SW 1271 (cell line): Measurements from ENCODE around the gene CD6.

ENCODE experiments used
- DNase-seq, 2 experiments: peaks; one replicate each; lab custom pipeline; 2025; lab: John Stamatoyannopoulos, UW

CD6 gene

DNA sequence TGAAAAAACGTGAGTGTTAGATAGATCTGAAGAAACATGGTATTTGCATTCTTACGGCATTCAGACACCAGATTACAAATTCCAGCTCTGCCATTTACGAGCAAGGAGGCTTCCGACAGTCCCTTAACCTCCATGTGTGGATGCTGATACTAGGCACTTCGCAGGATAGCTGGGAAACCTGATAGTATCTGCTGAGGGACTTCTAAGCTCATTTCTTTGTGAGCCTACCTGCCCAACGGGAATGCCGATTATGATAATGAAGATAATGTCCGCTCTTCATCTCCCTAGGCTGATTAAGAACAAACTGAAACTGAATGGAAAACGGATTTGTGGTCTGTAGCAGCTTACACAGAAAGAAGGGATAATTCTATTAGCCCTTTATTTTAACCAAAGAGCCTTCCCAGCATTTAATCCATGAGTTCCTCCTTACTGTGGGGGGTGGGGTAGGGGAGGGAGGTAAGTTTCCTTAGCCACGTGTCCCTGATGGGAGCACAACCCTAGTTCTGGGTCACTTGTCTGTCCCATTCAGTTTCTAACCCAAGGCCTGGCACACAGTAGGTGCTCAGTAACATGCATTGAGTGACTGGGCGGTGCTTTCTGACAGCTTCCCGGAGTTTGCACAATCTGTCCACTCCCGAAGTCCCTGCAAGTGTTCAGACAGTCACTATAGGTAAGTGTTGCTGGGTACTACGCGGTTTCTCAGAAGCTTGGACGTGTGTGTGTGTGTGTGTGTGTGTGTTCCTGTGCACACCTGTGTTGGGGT is 39.2 kb downstream of the CD6 start:
- DNase-seq = no peak

GRCh38 chr11:61011229-61011870 is 39.9 kb downstream of the CD6 start:
- no peak for DNase-seq

DNA sequence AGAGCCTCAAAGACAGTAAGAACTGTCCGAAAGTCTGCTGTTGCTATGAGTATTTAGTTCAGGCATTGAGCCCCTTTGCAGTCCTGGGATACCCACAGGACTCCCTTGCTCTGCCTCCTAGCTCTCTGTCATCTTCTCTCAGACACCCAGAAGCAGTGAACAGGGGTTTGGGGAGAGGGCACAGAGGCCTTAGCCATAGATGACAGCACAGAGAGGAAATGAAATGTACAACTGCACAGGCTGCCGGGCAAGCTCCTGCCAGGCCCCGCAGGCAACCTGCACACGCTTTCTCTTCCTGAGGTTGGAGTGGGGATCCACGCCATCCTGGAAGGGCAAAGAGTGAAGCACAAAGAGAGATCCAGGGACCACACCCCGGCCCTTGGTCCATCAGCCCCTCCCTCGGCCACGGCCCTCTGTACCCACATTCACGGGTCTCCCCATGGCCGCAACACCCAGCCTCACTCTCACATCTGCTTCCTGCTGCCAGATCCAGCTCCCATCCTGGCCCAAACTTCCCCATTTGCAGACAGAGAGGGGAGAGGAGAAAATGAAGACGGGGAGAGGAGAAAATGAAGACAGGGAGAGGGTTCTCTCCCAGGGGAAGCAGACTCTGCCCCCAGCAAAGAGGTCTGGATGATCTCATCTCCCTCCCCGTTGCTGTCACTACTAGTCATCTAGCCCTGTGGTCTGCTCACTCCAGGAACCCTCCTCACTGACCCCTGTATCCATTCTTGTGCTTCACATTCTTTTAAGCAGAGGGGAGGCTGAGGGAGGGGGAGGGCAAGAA is 40.7 kb downstream of the CD6 start:
- DNase-seq = no peak

DNA sequence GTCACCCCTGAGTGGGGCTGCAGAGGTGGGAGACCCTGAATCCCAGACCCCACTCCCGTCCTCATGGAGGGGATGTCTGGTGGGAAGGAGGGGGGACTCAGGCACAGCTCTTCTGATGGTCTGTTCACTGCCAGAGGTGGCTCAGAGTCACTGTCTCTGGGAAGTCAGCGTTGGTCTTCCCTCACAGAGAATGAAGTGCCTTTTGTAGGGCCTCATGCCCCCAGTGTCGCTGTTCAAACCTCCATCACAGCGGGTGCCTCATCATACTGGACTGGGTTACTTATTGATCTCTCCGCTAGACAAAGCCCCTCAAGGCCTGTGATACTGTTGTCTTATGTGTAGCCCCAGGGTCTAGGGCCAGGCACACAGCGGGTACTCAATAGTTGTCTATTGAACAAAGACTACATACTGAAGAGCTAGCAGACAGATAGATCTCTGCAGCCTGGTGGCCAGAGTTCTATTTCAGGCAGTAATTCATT is 41.3 kb downstream of the CD6 start:
- no peak for DNase-seq

- DNase-seq = no peak
Observed at GRCh38 chr11:61018059-61018458, 46.6 kb downstream of the CD6 start.

DNA sequence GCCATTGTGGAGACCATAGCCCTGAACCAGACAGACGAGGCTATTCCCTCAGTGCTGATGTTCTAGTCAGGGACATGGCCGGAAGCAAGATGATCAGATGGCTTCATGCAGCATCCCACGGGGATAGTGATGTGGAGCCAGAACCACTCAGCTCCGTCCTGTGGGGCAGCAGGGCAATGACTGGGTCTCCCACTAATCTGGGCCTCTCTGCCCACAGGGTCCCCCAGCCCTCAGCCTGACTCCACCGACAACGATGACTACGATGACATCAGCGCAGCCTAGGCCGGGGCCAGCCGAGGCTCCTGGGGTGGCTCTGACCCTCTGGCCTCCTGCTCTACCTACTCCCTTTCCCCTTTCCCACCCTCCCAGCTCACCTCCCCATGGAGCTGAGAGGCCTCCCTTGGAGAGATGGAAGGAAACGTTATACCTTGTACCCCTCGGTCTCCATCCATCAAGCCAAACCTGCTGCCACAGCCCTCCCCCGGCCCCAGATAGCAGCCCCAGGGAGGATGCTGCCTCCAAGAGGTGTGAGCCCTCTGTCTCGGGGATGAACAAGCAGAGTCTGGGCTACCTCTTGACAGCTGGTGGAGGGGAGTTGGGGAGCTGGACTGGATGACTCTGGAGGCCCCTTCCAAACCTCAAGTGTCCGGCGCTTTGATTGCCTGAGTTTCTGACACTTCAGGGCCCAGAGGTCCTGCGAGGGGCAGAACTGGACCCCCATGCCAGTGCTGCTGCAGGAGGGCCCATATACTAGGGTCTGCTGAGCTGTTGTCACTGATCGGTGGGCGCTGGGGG is 47.8 kb downstream of the CD6 start:
- no peak for DNase-seq

DNA sequence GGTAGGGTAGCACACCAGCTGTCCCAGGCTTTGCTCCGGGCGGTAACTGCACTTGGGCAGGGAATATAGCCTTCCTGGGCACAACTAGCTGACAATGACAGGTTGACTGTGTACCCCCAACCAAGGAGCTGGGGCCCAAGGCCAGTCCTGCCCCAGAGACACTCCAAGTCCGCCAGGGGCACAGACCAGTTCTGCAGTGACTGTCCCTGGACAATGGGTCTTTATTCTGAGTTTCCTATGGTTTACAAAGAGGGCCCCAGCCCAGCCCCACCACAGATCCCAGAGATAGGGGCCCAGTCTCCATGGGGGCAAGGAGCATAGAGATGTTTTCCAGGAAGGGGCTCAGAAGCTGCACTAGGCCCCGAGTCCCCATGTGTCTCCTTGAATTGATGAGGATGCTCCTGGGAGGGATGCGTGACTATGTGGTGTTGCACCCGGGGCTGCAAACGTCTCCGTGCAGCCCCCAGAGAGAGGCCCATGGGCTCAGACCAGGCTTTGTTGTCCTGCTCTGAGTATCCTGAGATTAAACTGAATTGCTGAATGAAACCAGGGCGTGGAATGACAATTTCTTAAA is 48.4 kb downstream of the CD6 start:
- no peak for DNase-seq

- no peak for DNase-seq
Observed at GRCh38 chr11:61020551-61021235, 49.2 kb downstream of the CD6 start.

GRCh38 chr11:61021661-61022212 is 50.3 kb downstream of the CD6 start:
- DNase-seq = no peak

DNA sequence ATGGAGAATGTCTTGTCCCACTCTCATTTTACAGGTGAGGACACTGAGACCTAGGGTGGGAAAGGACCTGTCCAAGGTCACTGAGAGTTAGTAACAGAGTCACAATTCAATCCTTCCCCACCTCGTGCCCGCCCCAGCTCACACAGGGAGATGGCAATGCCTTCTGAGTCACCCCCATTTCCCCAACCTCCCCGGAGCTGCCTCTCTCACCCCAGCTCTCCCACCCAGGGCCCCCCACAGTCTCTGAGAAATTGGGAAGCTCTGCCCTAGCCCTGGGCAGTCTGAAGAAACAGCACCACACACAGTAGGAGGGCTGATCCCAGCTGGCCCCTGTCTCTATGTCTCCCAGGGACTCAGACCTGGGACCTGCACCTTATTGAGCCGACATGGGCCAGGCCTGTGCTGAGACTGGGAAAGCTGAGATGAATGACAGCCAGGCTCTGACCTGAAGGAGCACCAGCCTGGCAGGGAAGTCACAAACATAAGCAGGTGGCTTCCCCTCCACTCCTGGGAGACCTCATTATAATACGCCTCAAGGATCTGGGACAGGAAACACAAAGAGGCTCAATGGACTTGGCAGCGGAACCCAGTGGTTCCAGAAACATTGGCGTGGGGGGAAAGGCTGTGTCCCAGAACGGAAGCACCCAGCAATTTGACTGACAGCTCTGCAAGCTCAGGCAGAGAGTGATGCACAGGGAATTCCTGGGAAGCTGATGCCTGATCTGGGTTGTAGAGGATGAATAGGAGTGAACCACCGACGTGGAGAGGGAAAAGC is 51.0 kb downstream of the CD6 start:
- no peak for DNase-seq

GRCh38 chr11:61023086-61023965 is 51.8 kb downstream of the CD6 start:
- DNase-seq = no peak

- no peak for DNase-seq
Observed at GRCh38 chr11:61023966-61024295, 52.5 kb downstream of the CD6 start.

- DNase-seq = no peak
Observed at GRCh38 chr11:61024938-61025820, 53.7 kb downstream of the CD6 start.

- DNase-seq = no peak
Observed at GRCh38 chr11:61025821-61026120, 54.3 kb downstream of the CD6 start.

- no peak for DNase-seq
Observed at GRCh38 chr11:61026121-61027031, 54.9 kb downstream of the CD6 start.

DNA sequence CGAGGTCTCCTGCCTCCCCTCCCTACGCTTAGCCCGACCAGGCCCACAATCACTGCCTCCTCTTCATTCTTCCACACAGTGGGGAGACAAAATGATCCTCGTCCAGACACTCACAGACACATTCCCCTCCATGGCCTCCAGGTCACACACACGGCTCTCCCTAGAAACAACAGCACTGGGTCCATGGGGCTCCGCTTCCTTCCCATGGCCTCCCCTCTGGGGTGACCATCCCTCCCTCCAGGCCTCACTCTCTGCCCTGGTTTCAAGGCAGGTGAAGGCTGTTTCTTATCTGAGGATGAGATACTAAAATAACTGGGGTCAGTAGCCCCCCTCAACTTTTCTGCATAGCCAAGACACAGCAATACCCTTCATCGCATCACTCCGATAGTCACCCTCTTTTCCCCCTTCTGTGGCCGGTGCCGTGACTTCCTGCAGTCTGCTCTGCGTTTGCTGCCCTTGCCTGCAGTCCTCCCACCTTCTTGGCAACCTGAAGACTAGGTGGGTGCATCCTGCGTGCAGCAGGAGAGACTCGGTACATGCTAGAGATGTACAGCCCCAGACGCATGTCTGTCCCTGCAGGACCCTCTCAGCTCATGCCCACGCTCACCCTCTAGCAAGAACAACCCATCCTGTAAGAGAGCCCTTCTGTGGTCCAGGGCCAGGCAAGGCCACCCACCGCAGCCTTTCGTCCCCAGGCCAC is 55.8 kb downstream of the CD6 start:
- no peak for DNase-seq
